OCI-LY3 (cell line): Measurements from ENCODE around the gene AP4M1.
"Not testable (repeated sequence)": the region's sequence is repeated elsewhere in the genome, so short reads cannot be mapped to it uniquely, and the experiment has no call there.

ENCODE experiments used
- H2AFZ ChIP-seq: fragments of 200-600, 300-600 bp; shearing (Covaris generic); 2 replicates; pipeline ENCODE4 v1.6.0; 2014; ENCODE audit warnings: antibody characterized with exemption, low read depth, low read length
- H3K27ac ChIP-seq: fragments of 200-600, 300-600 bp; sonication (generic); 2 replicates; pipeline ENCODE4 v1.5.1; 2014; ENCODE audit warnings: mild to moderate bottlenecking, low read length, moderate library complexity, mixed read lengths
- H3K27me3 ChIP-seq: fragments of 200-600, 300-600 bp; sonication (generic); 2 replicates; pipeline ENCODE4 v1.6.1; 2014; ENCODE audit warnings: low read depth, low read length, mixed read lengths
- H3K36me3 ChIP-seq: fragments of 200-600, 300-600 bp; sonication (generic); replicated peaks from 2 replicates; pipeline ENCODE3; 2014; ENCODE audit warnings: low read depth, low read length, mixed read lengths
- H3K4me1 ChIP-seq: fragments of 300-600, 200-600 bp; sonication (generic); 2 replicates; pipeline ENCODE4 v1.6.1; 2014; ENCODE audit warnings: low read length, mixed read lengths
- H3K4me2 ChIP-seq: fragments of 200-600, 300-600 bp; sonication (generic); 2 replicates; pipeline ENCODE4 v1.6.1; 2014; ENCODE audit warnings: low read length, mixed read lengths
- H3K4me3 ChIP-seq: fragments of 300-600, 200-600 bp; sonication (generic); 2 replicates; pipeline ENCODE4 v1.5.1; 2014; ENCODE audit warnings: antibody characterized with exemption, mild to moderate bottlenecking, low read length, moderate library complexity
- H3K79me2 ChIP-seq: fragments of 300-600, 200-600 bp; shearing (Covaris generic); 2 replicates; pipeline ENCODE4 v1.6.1; 2014; ENCODE audit warnings: mild to moderate bottlenecking, low read length, mixed read lengths
- H3K9ac ChIP-seq: fragments of 300-600, 200-600 bp; shearing (Covaris generic); 2 replicates; pipeline ENCODE4 v1.6.0; 2014; ENCODE audit warnings: mild to moderate bottlenecking, low read length, moderate library complexity
- H3K9me3 ChIP-seq: fragments of 200-600, 300-600 bp; shearing (Covaris generic); 2 replicates; pipeline ENCODE4 v1.6.1; 2014; ENCODE audit warnings: low read length, mixed read lengths; ENCODE audit not compliant: insufficient read depth
- H4K20me1 ChIP-seq: fragments of 200-600, 300-600 bp; sonication (generic); 2 replicates; pipeline ENCODE4 v1.6.1; 2016; ENCODE audit warnings: low read length, mixed read lengths; ENCODE audit not compliant: insufficient read depth
- CTCF ChIP-seq: fragments of 200-600, 300-600 bp; sonication (generic); IDR thresholded peaks from 2 replicates; pipeline ENCODE4 v1.5.1; 2014; ENCODE audit warnings: antibody characterized with exemption, low read length, low read depth
- EZH2phosphoT487 ChIP-seq: fragments of 200-600 bp; shearing (Covaris generic); IDR thresholded peaks from 2 replicates; pipeline ENCODE4 v1.6.1; 2018; ENCODE audit warnings: antibody characterized with exemption, mixed run types, low read depth

The AP4M1 gene

GRCh38 chr7:100142461-100142860 is 41.0 kb downstream of the AP4M1 start:
- Histone ChIP-seq H3K4me1 (0 out of 2 replicates have a peak, but pooled peaks cover 8% of the 10 kb centered on the region), H3K27me3 (peaks cover 2% of the 10 kb centered on the region; the same call in 1 of the 2 replicates), H4K20me1 (no peaks in the 10 kb centered on the region), H3K36me3 (no peaks in the 10 kb centered on the region), H2AFZ (no peak overlapping the region), H3K9ac (no peak overlapping the region), H3K4me2 (no peak overlapping the region), H3K4me3 (no peak overlapping the region), H3K9me3 (no peaks in the 10 kb centered on the region), H3K27ac (no peak overlapping the region), H3K79me2 (no peaks in the 10 kb centered on the region)
- TF ChIP-seq EZH2phosphoT487 (no peak), CTCF (no peak)

GRCh38 chr7:100146350-100146749 is 44.9 kb downstream of the AP4M1 start:
- H3K4me3 ChIP-seq, H3K27ac ChIP-seq, H2AFZ ChIP-seq, H4K20me1 ChIP-seq, H3K4me2 ChIP-seq, H3K9me3 ChIP-seq, H3K27me3 ChIP-seq, H3K9ac ChIP-seq, H3K36me3 ChIP-seq: not testable (repeated sequence)
- Histone ChIP-seq H3K79me2 (peaks cover 19% of the 10 kb centered on the region), H3K4me1 (peaks cover 10% of the 10 kb centered on the region)

- Histone ChIP-seq H3K36me3 (peaks cover 9% of the 10 kb centered on the region), H3K79me2 (peaks cover 23% of the 10 kb centered on the region), H3K9ac (no peak overlapping the region), H3K27me3 (no peaks in the 10 kb centered on the region), H3K4me2 (no peak overlapping the region), H3K4me3 (no peak overlapping the region), H3K9me3 (no peaks in the 10 kb centered on the region), H2AFZ (no peak overlapping the region), H3K27ac (no peak overlapping the region), H4K20me1 (no peaks in the 10 kb centered on the region), H3K4me1 (peaks cover 17% of the 10 kb centered on the region)
- TF ChIP-seq EZH2phosphoT487 (no peak), CTCF (no peak)
These were observed 45.8 kb downstream of the AP4M1 start for GRCh38 chr7:100147278-100147677.

GRCh38 chr7:100148225-100148558 is 46.7 kb downstream of the AP4M1 start:
- Histone ChIP-seq H3K36me3 (peaks cover 14% of the 10 kb centered on the region), H3K9ac (peak overlapping the region; percentile 79), H3K27me3 (no peaks in the 10 kb centered on the region), H3K4me1 (peaks cover 21% of the 10 kb centered on the region), H3K4me3 (peak overlapping the region; percentile 80), H3K9me3 (no peaks in the 10 kb centered on the region), H3K79me2 (peaks cover 27% of the 10 kb centered on the region), H3K27ac (peak overlapping the region; percentile 57), H4K20me1 (0 out of 2 replicates have a peak, but pooled peaks cover 2% of the 10 kb centered on the region), H3K4me2 (peak overlapping the region; percentile 91), H2AFZ (peak overlapping the region; percentile 76; the same call in 1 of the 2 replicates)
- TF ChIP-seq EZH2phosphoT487 (no peak), CTCF (no peak)
